Gastrocnemius medialis (tissue), 4 donors: ENCODE results near the gene TMTC1.

Experiments used
- POLR2A ChIP-seq, 2 donors: fragments of 450-650 bp; IDR thresholded peaks; one replicate each; pipeline ENCODE4 v1.6.1; 2017; ENCODE audit warnings: antibody characterized with exemption in 2 of 2, mild to moderate bottlenecking in 2 of 2, moderate library complexity in 2 of 2
- TF ChIP-seq, protein P1 (sequence below), 5 experiments: fragments of 450-650 bp in 3 of 5; fragments of 200-600 bp in 2 of 5; sonication (generic) in 2 of 5; IDR thresholded peaks in 4 of 5; conservative IDR thresholded peaks in 1 of 5; 1 replicate in 4 of 5; 2 replicates in 1 of 5; pipeline ENCODE4 v1.5.1; 2016 to 2019; ENCODE audit warnings: antibody characterized with exemption in 5 of 5, mild to moderate bottlenecking in 3 of 5, moderate library complexity in 3 of 5

DNA sequence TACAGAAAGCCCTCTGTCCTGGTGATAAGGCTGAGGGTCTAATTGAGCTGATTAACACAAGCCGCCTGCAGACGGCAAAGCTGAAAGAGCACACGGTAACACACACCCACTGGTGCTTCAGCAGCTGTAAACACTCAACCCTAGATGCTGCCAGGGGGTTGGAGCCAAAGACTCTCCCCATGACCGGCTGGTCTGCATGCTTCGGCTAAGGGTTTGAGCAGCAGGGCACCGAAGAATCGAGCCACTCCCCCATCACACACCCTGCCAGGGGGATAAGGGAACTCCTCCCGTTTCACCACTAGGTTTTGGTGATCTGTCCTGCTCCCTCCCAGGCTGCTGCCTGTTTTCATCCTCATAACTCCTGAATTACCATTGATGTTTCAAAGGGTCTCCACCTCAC, 145.2 kb downstream of the TMTC1 start:
- no peak for TF ChIP-seq POLR2A (IDR thresholded peaks at IDR 0.05)
- TF ChIP-seq, protein P1, sequence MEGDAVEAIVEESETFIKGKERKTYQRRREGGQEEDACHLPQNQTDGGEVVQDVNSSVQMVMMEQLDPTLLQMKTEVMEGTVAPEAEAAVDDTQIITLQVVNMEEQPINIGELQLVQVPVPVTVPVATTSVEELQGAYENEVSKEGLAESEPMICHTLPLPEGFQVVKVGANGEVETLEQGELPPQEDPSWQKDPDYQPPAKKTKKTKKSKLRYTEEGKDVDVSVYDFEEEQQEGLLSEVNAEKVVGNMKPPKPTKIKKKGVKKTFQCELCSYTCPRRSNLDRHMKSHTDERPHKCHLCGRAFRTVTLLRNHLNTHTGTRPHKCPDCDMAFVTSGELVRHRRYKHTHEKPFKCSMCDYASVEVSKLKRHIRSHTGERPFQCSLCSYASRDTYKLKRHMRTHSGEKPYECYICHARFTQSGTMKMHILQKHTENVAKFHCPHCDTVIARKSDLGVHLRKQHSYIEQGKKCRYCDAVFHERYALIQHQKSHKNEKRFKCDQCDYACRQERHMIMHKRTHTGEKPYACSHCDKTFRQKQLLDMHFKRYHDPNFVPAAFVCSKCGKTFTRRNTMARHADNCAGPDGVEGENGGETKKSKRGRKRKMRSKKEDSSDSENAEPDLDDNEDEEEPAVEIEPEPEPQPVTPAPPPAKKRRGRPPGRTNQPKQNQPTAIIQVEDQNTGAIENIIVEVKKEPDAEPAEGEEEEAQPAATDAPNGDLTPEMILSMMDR (IDR thresholded peaks at IDR 0.05 in 4 of 5, conservative IDR thresholded peaks at IDR 0.05 in 1 of 5) = no peak
